ENCODE measurements around the gene NUP153.

NUP153 gene

GRCh38 chr6:17730078-17730704, 23.5 kb upstream of the NUP153 start:
- Histone ChIP-seq H3K4me1 (peaks cover 5% of the 10 kb centered on the region), H4K20me1 (no peaks in the 10 kb centered on the region), H3K9me3 (peaks cover 14% of the 10 kb centered on the region), H3K4me2 (no peak overlapping the region), H3K27me3 (no peaks in the 10 kb centered on the region), H3K36me3 (no peaks in the 10 kb centered on the region), H3K4me3 (no peak overlapping the region), H3K9ac (no peak overlapping the region), H3K27ac (no peak overlapping the region)
- no peak for TF ChIP-seq Cebpa-rat (IDR thresholded peaks at IDR 0.05)

- no peak overlapping the region for H3K27ac ChIP-seq
- H3K36me3 ChIP-seq, result no peaks in the 10 kb centered on the region
- H3K9ac ChIP-seq, result no peak overlapping the region
- H3K9me3 ChIP-seq, result peaks cover 14% of the 10 kb centered on the region
- peaks cover 13% of the 10 kb centered on the region for H3K4me1 ChIP-seq
- H3K4me2 ChIP-seq, result no peak overlapping the region
- H4K20me1 ChIP-seq, result no peaks in the 10 kb centered on the region
- TF ChIP-seq Cebpa-rat (IDR thresholded peaks at IDR 0.05), result no peak
- no peaks in the 10 kb centered on the region for H3K27me3 ChIP-seq
- no peak overlapping the region for H3K4me3 ChIP-seq
Measured at GRCh38 chr6:17729223-17730077, 22.7 kb upstream of the NUP153 start.

GRCh38 chr6:17728551-17729222, 22.0 kb upstream of the NUP153 start:
- Histone ChIP-seq H3K27ac (no peak overlapping the region), H3K9ac (no peak overlapping the region), H3K36me3 (no peaks in the 10 kb centered on the region), H3K4me1 (peaks cover 13% of the 10 kb centered on the region), H3K4me2 (no peak overlapping the region), H3K27me3 (no peaks in the 10 kb centered on the region), H3K4me3 (no peak overlapping the region), H3K9me3 (peaks cover 14% of the 10 kb centered on the region), H4K20me1 (no peaks in the 10 kb centered on the region)
- no peak for TF ChIP-seq Cebpa-rat (IDR thresholded peaks at IDR 0.05)

- H3K27ac ChIP-seq, result peak overlapping the region; percentile 14; the same call in 1 of the 2 replicates
- H3K9ac ChIP-seq, result no peak overlapping the region
- no peak for TF ChIP-seq Cebpa-rat (IDR thresholded peaks at IDR 0.05)
- H3K4me1 ChIP-seq, result peaks cover 13% of the 10 kb centered on the region
- no peaks in the 10 kb centered on the region for H3K36me3 ChIP-seq
- H3K27me3 ChIP-seq, result no peaks in the 10 kb centered on the region
- no peak overlapping the region for H3K4me3 ChIP-seq
- H4K20me1 ChIP-seq, result no peaks in the 10 kb centered on the region
- peaks cover 14% of the 10 kb centered on the region for H3K9me3 ChIP-seq
- H3K4me2 ChIP-seq, result peak overlapping the region; percentile 57
Measured at GRCh38 chr6:17725083-17725482, 18.4 kb upstream of the NUP153 start.

- Histone ChIP-seq H3K4me3 (no peak overlapping the region), H3K27ac (no peak overlapping the region)
- no peak for TF ChIP-seq Cebpa-rat (IDR thresholded peaks at IDR 0.05)
Measured at GRCh38 chr6:17724341-17724740, 17.6 kb upstream of the NUP153 start.

GRCh38 chr6:17721671-17722070, 14.9 kb upstream of the NUP153 start:
- H4K20me1 ChIP-seq, result no peaks in the 10 kb centered on the region
- peaks cover 13% of the 10 kb centered on the region for H3K4me1 ChIP-seq
- H3K27me3 ChIP-seq, result no peaks in the 10 kb centered on the region
- no peak overlapping the region for H3K4me3 ChIP-seq
- H3K36me3 ChIP-seq, result no peaks in the 10 kb centered on the region
- H3K9ac ChIP-seq, result no peak overlapping the region
- no peak overlapping the region for H3K27ac ChIP-seq
- H3K9me3 ChIP-seq, result no peaks in the 10 kb centered on the region
- TF ChIP-seq Cebpa-rat (IDR thresholded peaks at IDR 0.05), result no peak
- no peak overlapping the region for H3K4me2 ChIP-seq

More at GRCh38 chr6:17724341-17724740, 17.6 kb upstream of the NUP153 start:
- no peaks in the 10 kb centered on the region for H3K36me3 ChIP-seq
- H3K27me3 ChIP-seq, result no peaks in the 10 kb centered on the region
- no peak overlapping the region for H3K9ac ChIP-seq
- H3K9me3 ChIP-seq, result peaks cover 12% of the 10 kb centered on the region
- no peak overlapping the region; the same call in 1 of the 2 replicates for H3K4me2 ChIP-seq
- peaks cover 13% of the 10 kb centered on the region for H3K4me1 ChIP-seq
- H4K20me1 ChIP-seq, result no peaks in the 10 kb centered on the region

GRCh38 chr6:17719323-17720041, 12.8 kb upstream of the NUP153 start:
- Histone ChIP-seq H4K20me1 (no peaks in the 10 kb centered on the region), H3K4me3 (no peak overlapping the region), H3K27me3 (no peaks in the 10 kb centered on the region), H3K36me3 (no peaks in the 10 kb centered on the region), H3K9ac (no peak overlapping the region), H3K27ac (no peak overlapping the region), H3K4me2 (no peak overlapping the region), H3K9me3 (no peaks in the 10 kb centered on the region), H3K4me1 (peaks cover under 1% of the 10 kb centered on the region; the same call in 1 of the 2 replicates)
- no peak for TF ChIP-seq Cebpa-rat (IDR thresholded peaks at IDR 0.05)

- H3K9ac ChIP-seq, result no peak overlapping the region
- no peaks in the 10 kb centered on the region for H3K9me3 ChIP-seq
- H3K4me2 ChIP-seq, result no peak overlapping the region
- no peak for TF ChIP-seq Cebpa-rat (IDR thresholded peaks at IDR 0.05)
- no peaks in the 10 kb centered on the region for H3K4me1 ChIP-seq
- no peak overlapping the region for H3K27ac ChIP-seq
- H4K20me1 ChIP-seq, result no peaks in the 10 kb centered on the region
- no peak overlapping the region for H3K4me3 ChIP-seq
- H3K36me3 ChIP-seq, result no peaks in the 10 kb centered on the region
- H3K27me3 ChIP-seq, result no peaks in the 10 kb centered on the region
Measured at GRCh38 chr6:17716221-17716620, 9.5 kb upstream of the NUP153 start.
